Gastroesophageal sphincter (tissue), 4 donors: Measurements from ENCODE around the gene CEP112. TPM values are rescaled to one million over a fixed set of nuclear protein-coding genes. Genes with fewer than 3 reads are reported as not detected.

Experiments used
- ATAC-seq: fragments of 150-250 bp; one replicate; pipeline ENCODE4 v1.9.1; 2016; ENCODE audit warnings: mild to moderate bottlenecking, moderate library complexity
- H3K27ac ChIP-seq, 4 donors: fragments of 200-600 bp; sonication (generic) in 3 of 4; 1 replicate in 3 of 4; 2 replicates in 1 of 4; pipeline ENCODE4 v1.5.1; 2016 to 2019
- H3K27me3 ChIP-seq: fragments of 200-600 bp; sonication (generic); one replicate; pipeline ENCODE4 v1.5.1; 2019
- H3K36me3 ChIP-seq, 2 donors: fragments of 200-600 bp; sonication (generic); one replicate each; pipeline ENCODE4 v1.5.1; 2019; ENCODE audit warnings: control low read depth in 1 of 2
- H3K4me1 ChIP-seq, 3 donors: fragments of 200-600 bp; sonication (generic); 1 replicate in 2 of 3; 2 replicates in 1 of 3; pipeline ENCODE4 v1.5.1; 2016 to 2019; ENCODE audit warnings: control low read depth in 2 of 3
- H3K4me3 ChIP-seq, 2 donors: fragments of 200-600 bp; sonication (generic); one replicate each; pipeline ENCODE4 v1.5.1; 2019; ENCODE audit warnings: mild to moderate bottlenecking in 1 of 2, moderate library complexity in 1 of 2
- H3K9me3 ChIP-seq, 3 donors: fragments of 200-600 bp; sonication (generic); one replicate each; pipeline ENCODE4 v1.5.1; 2017 to 2019; ENCODE audit warnings: control low read depth in 2 of 3
- EP300 ChIP-seq: sonication (generic); formaldehyde crosslinking; IDR thresholded peaks from one replicate; pipeline ENCODE4 v1.6.1; 2017; ENCODE audit warnings: antibody characterized with exemption, mild to moderate bottlenecking
- POLR2A ChIP-seq, 2 donors: fragments of 450-650 bp; IDR thresholded peaks; one replicate each; pipeline ENCODE4 v1.6.1; 2017; ENCODE audit warnings: antibody characterized with exemption in 2 of 2, mild to moderate bottlenecking in 2 of 2, moderate library complexity in 1 of 2
- POLR2AphosphoS5 ChIP-seq: sonication (generic); formaldehyde crosslinking; IDR thresholded peaks from one replicate; pipeline ENCODE4 v1.6.1; 2017; ENCODE audit warnings: antibody characterized with exemption
- WGBS, 2 donors: methylation state at CpG; one replicate each; pipeline ENCODE4 v1.1.5; 2018; ENCODE audit warnings: low coverage in 1 of 2; 5-methylcytosine and 5-hydroxymethylcytosine counted together
- total RNA-seq, 4 donors: library from RNA; depleted of rRNA; stranded (reverse); fragments of >200 nt; gene quantifications; one replicate each; pipeline ENCODE4 v1.1.0, GENCODE V29; 2016
- TF ChIP-seq, protein P1 (sequence below), 4 experiments: fragments of 200-600 bp in 2 of 4; fragments of 450-650 bp in 2 of 4; sonication (generic) in 1 of 4; IDR thresholded peaks; one replicate each; pipeline ENCODE4 v1.5.1; 2017 to 2019; ENCODE audit warnings: antibody characterized with exemption in 4 of 4, mild to moderate bottlenecking in 2 of 4, moderate library complexity in 2 of 4

The CEP112 gene
- total RNA-seq, 4 donors from 2014 or later: 21.9 to 38.2 (median 27.0) TPM

DNA sequence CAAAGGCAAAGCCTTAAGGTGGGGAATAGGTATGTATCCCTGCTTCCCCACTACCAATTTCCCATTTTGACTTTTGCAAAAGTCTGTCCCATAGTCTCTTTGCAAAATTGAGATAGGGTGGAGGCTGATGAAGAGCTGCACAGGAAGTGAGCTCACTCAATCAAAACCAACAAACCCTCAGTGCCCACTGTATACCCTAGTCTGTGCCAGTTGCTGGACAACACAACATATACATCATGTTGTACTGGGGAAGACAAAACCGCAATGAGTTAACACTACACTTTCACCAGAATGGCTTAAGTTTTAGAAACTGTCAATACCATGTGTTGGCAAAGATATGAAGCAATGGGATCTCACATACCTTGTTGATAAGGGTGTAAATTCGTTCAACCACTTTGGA, 590.1 kb downstream of the CEP112 start:
- H3K27me3 ChIP-seq: no peaks in the 10 kb centered on the region
- H3K9me3 ChIP-seq: no peaks in the 10 kb centered on the region
- 93 to 96% methylated on average over 2 of the region's 2 CpGs for WGBS, 2 donors
- H3K4me3 ChIP-seq: no peak overlapping the region
- no peak for ATAC-seq
- TF ChIP-seq EP300 (no peak), POLR2AphosphoS5 (no peak), POLR2A (IDR thresholded peaks at IDR 0.05) (no peak)
- TF ChIP-seq, protein P1, sequence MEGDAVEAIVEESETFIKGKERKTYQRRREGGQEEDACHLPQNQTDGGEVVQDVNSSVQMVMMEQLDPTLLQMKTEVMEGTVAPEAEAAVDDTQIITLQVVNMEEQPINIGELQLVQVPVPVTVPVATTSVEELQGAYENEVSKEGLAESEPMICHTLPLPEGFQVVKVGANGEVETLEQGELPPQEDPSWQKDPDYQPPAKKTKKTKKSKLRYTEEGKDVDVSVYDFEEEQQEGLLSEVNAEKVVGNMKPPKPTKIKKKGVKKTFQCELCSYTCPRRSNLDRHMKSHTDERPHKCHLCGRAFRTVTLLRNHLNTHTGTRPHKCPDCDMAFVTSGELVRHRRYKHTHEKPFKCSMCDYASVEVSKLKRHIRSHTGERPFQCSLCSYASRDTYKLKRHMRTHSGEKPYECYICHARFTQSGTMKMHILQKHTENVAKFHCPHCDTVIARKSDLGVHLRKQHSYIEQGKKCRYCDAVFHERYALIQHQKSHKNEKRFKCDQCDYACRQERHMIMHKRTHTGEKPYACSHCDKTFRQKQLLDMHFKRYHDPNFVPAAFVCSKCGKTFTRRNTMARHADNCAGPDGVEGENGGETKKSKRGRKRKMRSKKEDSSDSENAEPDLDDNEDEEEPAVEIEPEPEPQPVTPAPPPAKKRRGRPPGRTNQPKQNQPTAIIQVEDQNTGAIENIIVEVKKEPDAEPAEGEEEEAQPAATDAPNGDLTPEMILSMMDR (IDR thresholded peaks at IDR 0.05): no peak
- no peaks in the 10 kb centered on the region for H3K4me1 ChIP-seq
- H3K27ac ChIP-seq: no peak overlapping the region
- H3K36me3 ChIP-seq: no peaks in the 10 kb centered on the region

DNA sequence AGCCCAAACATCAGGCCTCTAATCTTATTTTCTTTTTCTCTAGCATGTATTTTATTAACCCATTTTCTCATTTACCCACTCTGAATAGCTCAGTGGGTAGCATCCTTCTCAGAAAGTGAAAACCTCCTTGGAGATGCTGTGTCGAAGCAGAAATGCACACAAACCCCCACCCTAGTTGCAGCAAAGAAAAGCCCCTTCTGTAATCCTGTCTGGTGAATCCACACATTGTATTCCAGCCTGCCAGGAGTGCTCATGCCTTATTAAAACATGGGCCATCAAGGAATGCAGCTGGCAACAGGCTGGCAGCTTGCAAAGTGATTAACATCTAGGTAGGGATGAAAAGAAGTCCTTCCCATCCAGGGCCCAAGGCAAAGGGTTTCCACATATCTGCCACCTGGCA, 590.8 kb downstream of the CEP112 start:
- 88% methylated on average over 1 of the region's 1 CpG for WGBS, 2 donors
- Histone ChIP-seq H3K36me3 (no peaks in the 10 kb centered on the region), H3K9me3 (no peaks in the 10 kb centered on the region), H3K27ac (no peak overlapping the region), H3K4me1 (no peaks in the 10 kb centered on the region), H3K4me3 (no peak overlapping the region), H3K27me3 (no peaks in the 10 kb centered on the region)
- ATAC-seq: no peak
- no peak for TF ChIP-seq POLR2AphosphoS5

DNA sequence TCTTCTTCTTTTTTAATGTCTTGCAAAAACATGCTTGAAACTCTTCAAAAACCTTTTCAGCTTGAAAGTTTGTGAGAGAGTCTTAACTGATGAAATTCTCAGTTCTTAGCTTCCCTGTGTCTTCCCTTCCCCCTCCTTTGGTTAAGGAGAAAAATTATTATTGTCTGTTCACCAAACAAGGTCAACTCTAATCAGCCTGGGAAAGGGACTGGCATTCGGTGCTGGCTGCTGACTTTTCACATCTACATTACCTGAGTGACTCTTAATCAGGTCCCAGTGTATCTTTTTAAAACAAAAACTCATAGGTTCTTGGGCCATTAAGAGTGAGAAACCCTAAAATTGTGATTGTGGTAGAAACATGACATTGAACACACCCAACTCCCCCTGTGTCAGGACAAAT, 591.4 kb downstream of the CEP112 start:
- Histone ChIP-seq H3K9me3 (no peaks in the 10 kb centered on the region), H3K4me1 (no peaks in the 10 kb centered on the region), H3K27ac (no peak overlapping the region), H3K4me3 (no peak overlapping the region), H3K27me3 (no peaks in the 10 kb centered on the region), H3K36me3 (no peaks in the 10 kb centered on the region)
- TF ChIP-seq, protein P1 (IDR thresholded peaks at IDR 0.05): no peak
- TF ChIP-seq POLR2AphosphoS5 (no peak), POLR2A (IDR thresholded peaks at IDR 0.05) (no peak), EP300 (no peak)
- no peak for ATAC-seq
- 38 to 67% methylated on average over 1 of the region's 1 CpG for WGBS, 2 donors

- 83 to 94% methylated on average over 2 to 5 of the region's 5 CpGs for WGBS, 2 donors
- TF ChIP-seq, protein P1 (IDR thresholded peaks at IDR 0.05): no peak
- TF ChIP-seq POLR2AphosphoS5: no peak
- TF ChIP-seq EP300: no peak
- TF ChIP-seq POLR2A (IDR thresholded peaks at IDR 0.05): no peak
- Histone ChIP-seq H3K4me3 (no peak overlapping the region), H3K4me1 (peaks cover 0 to 2% (median 0%) of the 10 kb centered on the region in 3 donors), H3K9me3 (no peaks in the 10 kb centered on the region), H3K36me3 (no peaks in the 10 kb centered on the region), H3K27me3 (no peaks in the 10 kb centered on the region), H3K27ac (no peak overlapping the region)
- ATAC-seq: no peak
Observed at GRCh38 chr17:65599650-65600049, 592.3 kb downstream of the CEP112 start.

DNA sequence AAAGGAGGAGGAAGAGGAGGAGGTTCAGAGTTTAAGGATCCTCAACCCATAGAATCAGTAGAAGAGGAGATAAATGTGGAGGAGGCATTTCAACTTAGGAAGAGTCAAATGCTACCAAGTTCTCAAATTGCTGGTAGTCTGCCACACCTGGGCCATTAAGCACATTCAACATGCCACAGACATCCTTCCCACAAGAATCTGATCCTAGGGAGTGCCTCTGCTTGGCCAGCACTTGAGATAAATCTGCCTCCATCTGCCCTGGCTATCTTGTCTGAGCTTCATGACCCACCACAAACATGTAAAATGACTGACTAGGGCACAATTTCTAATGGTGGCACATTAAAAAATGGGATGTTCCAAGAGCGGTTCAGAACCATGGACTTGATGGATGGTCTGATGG, 593.2 kb downstream of the CEP112 start:
- Histone ChIP-seq H3K36me3 (no peaks in the 10 kb centered on the region), H3K9me3 (no peaks in the 10 kb centered on the region), H3K27ac (no peak overlapping the region), H3K4me1 (peaks cover 0 to 11% (median 0%) of the 10 kb centered on the region in 3 donors), H3K27me3 (no peaks in the 10 kb centered on the region), H3K4me3 (no peak overlapping the region)
- WGBS, 2 donors: 100% methylated on average over 1 of the region's 1 CpG
- no peak for ATAC-seq
- TF ChIP-seq POLR2AphosphoS5: no peak
- no peak for TF ChIP-seq EP300
- no peak for TF ChIP-seq POLR2A (IDR thresholded peaks at IDR 0.05)
- TF ChIP-seq, protein P1 (IDR thresholded peaks at IDR 0.05): no peak
